H1 (cell line): Measurements from ENCODE around the gene KANSL1. TPM values are rescaled to one million over a fixed set of nuclear protein-coding genes. Genes with fewer than 3 reads are reported as not detected.
"Not testable (repeated sequence)": the region's sequence is repeated elsewhere in the genome, so short reads cannot be mapped to it uniquely, and the experiment has no call there.

Source experiments
- CTCF ChIA-PET: fragments of 300-600 bp; sonication (Branson Sonifier 250); formaldehyde crosslinking; loops from one replicate; lab custom pipeline; 2021; ENCODE audit not compliant: partially characterized antibody; lab: Charles Lee
- POLR2A ChIA-PET: fragments of 300-600 bp; sonication (Branson Sonifier 250); formaldehyde crosslinking; loops from one replicate; lab custom pipeline; 2021; ENCODE audit warnings: inconsistent platforms; ENCODE audit not compliant: partially characterized antibody; lab: Charles Lee
- DNase-seq, 2 experiments: peaks; one replicate each; pipeline versions ENCODE4 v3.0.0 to v3.0.0-alpha.2; 2010 to 2022; ENCODE audit warnings: low spot score in 2 of 2, low read depth in 1 of 2, mixed read lengths in 1 of 2
- FAIRE-seq: peaks from 2 replicates; lab custom pipeline; 2011; peaks lifted over from hg19 to GRCh38; lab: Jason Lieb, UNC
- H2AFZ ChIP-seq: 2 replicates; pipeline ENCODE4 v1.8.1; 2012; ENCODE audit warnings: low read length, inconsistent platforms
- H2AK5ac ChIP-seq: 2 replicates; pipeline ENCODE4 v1.6.1; 2013; ENCODE audit warnings: low read depth, low read length
- H2BK120ac ChIP-seq: replicated peaks from 2 replicates; pipeline ENCODE3; 2013; ENCODE audit warnings: low read depth, low read length, inconsistent platforms
- H2BK12ac ChIP-seq: 2 replicates; pipeline ENCODE4 v1.6.1; 2013; ENCODE audit warnings: low read depth, low read length
- H2BK15ac ChIP-seq: 2 replicates; pipeline ENCODE4 v1.6.1; 2013; ENCODE audit warnings: low read length
- H2BK20ac ChIP-seq: 2 replicates; pipeline ENCODE4 v1.6.1; 2013; ENCODE audit warnings: low read length
- H2BK5ac ChIP-seq: 2 replicates; pipeline ENCODE4 v1.6.1; 2013; ENCODE audit warnings: low read depth, low read length
- H3K14ac ChIP-seq: 2 replicates; pipeline ENCODE4 v1.6.1; 2013; ENCODE audit warnings: inconsistent platforms; ENCODE audit not compliant: insufficient read length
- H3K18ac ChIP-seq: 2 replicates; pipeline ENCODE4 v1.6.1; 2013; ENCODE audit warnings: low read length; ENCODE audit errors: extremely low read depth
- H3K23ac ChIP-seq: 2 replicates; pipeline ENCODE4 v1.6.1; 2013; ENCODE audit warnings: inconsistent platforms; ENCODE audit not compliant: insufficient read length
- H3K23me2 ChIP-seq: 2 replicates; pipeline ENCODE4 v1.6.1; 2013; ENCODE audit warnings: low read depth, low read length
- H3K27ac ChIP-seq: 2 replicates; pipeline ENCODE4 v1.6.1; 2011; ENCODE audit warnings: low read depth, low read length, inconsistent platforms
- H3K27me3 ChIP-seq, 4 experiments: replicated peaks in 1 of 4; 1 replicate in 1 of 4; 2 replicates in 3 of 4; pipeline versions ENCODE4 v1.6.1 to v1.8.1; 2011 to 2013; ENCODE audit warnings: low read length in 3 of 4, mild to moderate bottlenecking in 3 of 4, inconsistent platforms in 2 of 4, mixed read lengths in 2 of 4, moderate library complexity in 1 of 4; ENCODE audit not compliant: control insufficient read depth in 3 of 4, insufficient read depth in 3 of 4; ENCODE audit errors: extremely low read depth in 1 of 4
- H3K36me3 ChIP-seq, 4 experiments: 2 replicates each; pipeline versions ENCODE4 v1.6.1 to v1.8.1; 2011 to 2013; ENCODE audit warnings: mild to moderate bottlenecking in 4 of 4, low read length in 3 of 4, moderate library complexity in 2 of 4, control low read depth in 1 of 4, inconsistent platforms in 1 of 4; ENCODE audit not compliant: insufficient read depth in 4 of 4, control insufficient read depth in 2 of 4
- H3K4ac ChIP-seq: replicated peaks from 2 replicates; pipeline ENCODE3; 2013; ENCODE audit warnings: low read length, low read depth, mixed read lengths, inconsistent platforms; ENCODE audit not compliant: insufficient read length
- H3K4me1 ChIP-seq, 4 experiments: replicated peaks in 1 of 4; 1 replicate in 1 of 4; 2 replicates in 3 of 4; pipeline versions ENCODE4 v1.6.1 to v1.8.1; 2011 to 2013; ENCODE audit warnings: low read length in 3 of 4, inconsistent platforms in 2 of 4, mixed read lengths in 1 of 4; ENCODE audit not compliant: insufficient read depth in 4 of 4, control insufficient read depth in 3 of 4
- H3K4me2 ChIP-seq, 2 experiments: 2 replicates each; pipeline versions ENCODE4 v1.6.1 to v1.8.1; 2011 to 2013; ENCODE audit warnings: low read depth in 2 of 2, low read length in 2 of 2, control low read depth in 1 of 2, inconsistent platforms in 1 of 2, mild to moderate bottlenecking in 1 of 2; ENCODE audit not compliant: insufficient read depth in 1 of 2
- H3K4me3 ChIP-seq, 4 experiments: fragments of 200-600, 300-600 bp in 1 of 4; sonication (generic), shearing (Covaris generic), sonication (Bioruptor Twin) in 1 of 4; 2 replicates each; pipeline versions ENCODE4 v1.5.1 to v1.8.1; 2011 to 2016; ENCODE audit warnings: low read length in 4 of 4, low read depth in 3 of 4, control low read depth in 2 of 4, inconsistent platforms in 2 of 4, mild to moderate bottlenecking in 2 of 4, mixed read lengths in 1 of 4, moderate library complexity in 1 of 4; ENCODE audit not compliant: insufficient read depth in 2 of 4; ENCODE audit errors: extremely low read depth in 1 of 4
- H3K56ac ChIP-seq: replicated peaks from 2 replicates; pipeline ENCODE3; 2013; ENCODE audit warnings: low read depth, mild to moderate bottlenecking, mixed read lengths, low read length, inconsistent platforms; ENCODE audit not compliant: insufficient read length
- H3K79me1 ChIP-seq: 2 replicates; pipeline ENCODE4 v1.6.1; 2013; ENCODE audit warnings: low read depth, low read length, control low read depth
- H3K79me2 ChIP-seq, 2 experiments: 2 replicates each; pipeline versions ENCODE4 v1.6.1 to v1.8.1; 2012 to 2013; ENCODE audit warnings: low read length in 2 of 2, mild to moderate bottlenecking in 2 of 2, inconsistent platforms in 1 of 2; ENCODE audit not compliant: insufficient read depth in 2 of 2, control insufficient read depth in 1 of 2
- H3K9ac ChIP-seq, 4 experiments: replicated peaks in 1 of 4; 1 replicate in 1 of 4; 2 replicates in 3 of 4; pipeline versions ENCODE4 v1.6.1 to v1.8.1; 2011 to 2013; ENCODE audit warnings: low read depth in 3 of 4, low read length in 3 of 4, control low read depth in 2 of 4, mild to moderate bottlenecking in 2 of 4, moderate library complexity in 2 of 4, inconsistent platforms in 1 of 4; ENCODE audit errors: extremely low read depth in 1 of 4
- H3K9me3 ChIP-seq, 2 experiments: 2 replicates each; pipeline versions ENCODE4 v1.6.1 to v1.8.1; 2012 to 2013; ENCODE audit warnings: mild to moderate bottlenecking in 2 of 2, moderate library complexity in 2 of 2, control low read depth in 1 of 2, inconsistent platforms in 1 of 2, low read depth in 1 of 2, low read length in 1 of 2, mixed read lengths in 1 of 2; ENCODE audit not compliant: insufficient read depth in 2 of 2
- H4K20me1 ChIP-seq, 2 experiments: replicated peaks in 1 of 2; 2 replicates each; pipeline versions ENCODE3 to v1.8.1; 2011 to 2013; ENCODE audit warnings: inconsistent platforms in 2 of 2, low read length in 2 of 2, mild to moderate bottlenecking in 1 of 2; ENCODE audit not compliant: insufficient read depth in 2 of 2, control insufficient read depth in 1 of 2
- H4K5ac ChIP-seq: 2 replicates; pipeline ENCODE4 v1.6.1; 2013; ENCODE audit warnings: low read length, low read depth, mixed read lengths, inconsistent platforms; ENCODE audit not compliant: insufficient read length
- H4K8ac ChIP-seq: 2 replicates; pipeline ENCODE4 v1.8.0; 2013; ENCODE audit warnings: mild to moderate bottlenecking, moderate library complexity, low read length, inconsistent platforms; ENCODE audit not compliant: insufficient read depth; ENCODE audit errors: extremely low read depth
- H4K91ac ChIP-seq: replicated peaks from 2 replicates; pipeline ENCODE3; 2013; ENCODE audit warnings: low read length, mixed read lengths, inconsistent platforms; ENCODE audit not compliant: insufficient read length
- RAD21 ChIP-seq, 2 experiments: IDR thresholded peaks in 1 of 2; conservative IDR thresholded peaks in 1 of 2; 2 replicates each; pipeline ENCODE4 v1.6.1; 2011; ENCODE audit warnings: low read depth in 2 of 2, low read length in 2 of 2, improper control_type of control experiment in 1 of 2, inconsistent platforms in 1 of 2, mild to moderate bottlenecking in 1 of 2, moderate library complexity in 1 of 2
- WGBS, 2 experiments: shearing (Covaris generic) in 1 of 2; methylation state at CpG; one replicate each; pipeline versions ENCODE4 v1.1.6 to v1.1.7; 2013 to 2015; ENCODE audit warnings: low lambda C conversion rate in 2 of 2, mixed read lengths in 2 of 2, inconsistent platforms in 1 of 2, low coverage in 1 of 2, missing lambda C conversion rate in 1 of 2; ENCODE audit not compliant: insufficient replicate concordance in 2 of 2, insufficient coverage in 1 of 2, insufficient read length in 1 of 2; ENCODE audit errors: extremely low coverage in 1 of 2, missing lambda C conversion rate in 1 of 2; 5-methylcytosine and 5-hydroxymethylcytosine counted together
- polyA plus RNA-seq, 7 experiments: library from polyadenylated mRNA; depleted of rRNA in 3 of 7; stranded (reverse) in 5 of 7; unstranded in 2 of 7; fragments of >200 nt in 5 of 7; fragments of 200-250 nt in 2 of 7; gene quantifications; 1 replicate in 5 of 7; 2 replicates in 1 of 7; 4 replicates in 1 of 7; pipeline versions ENCODE4 v1.2.1 to v1.2.3, GENCODE V29; 2011 to 2013; ENCODE audit warnings: missing spikeins in 2 of 7, mixed read lengths in 2 of 7
- total RNA-seq: library from RNA; stranded (reverse); fragmentation: NEBNext Ultra II Directional; extraction: Animal tissue kit (Norgen Biotek cat#: 25700); gene quantifications from 2 replicates; pipeline ENCODE4 v1.2.1, GENCODE V29; 2021
- TF ChIP-seq, protein P1 (sequence below), 3 experiments: IDR thresholded peaks; 1 replicate in 2 of 3; 2 replicates in 1 of 3; pipeline versions ENCODE4 v1.5.1 to v1.6.1; 2011; ENCODE audit warnings: low read length in 3 of 3, mild to moderate bottlenecking in 3 of 3, inconsistent platforms in 2 of 3, low read depth in 1 of 3, moderate library complexity in 1 of 3; ENCODE audit not compliant: insufficient read depth in 1 of 3; ENCODE audit errors: control extremely low read depth in 1 of 3

The KANSL1 gene
- total and polyA plus RNA-seq, 2 of the 8 experiments (the other 6 are each of a cell fraction or from before 2014, with no cell fraction given), result 34.0 to 128 TPM

DNA sequence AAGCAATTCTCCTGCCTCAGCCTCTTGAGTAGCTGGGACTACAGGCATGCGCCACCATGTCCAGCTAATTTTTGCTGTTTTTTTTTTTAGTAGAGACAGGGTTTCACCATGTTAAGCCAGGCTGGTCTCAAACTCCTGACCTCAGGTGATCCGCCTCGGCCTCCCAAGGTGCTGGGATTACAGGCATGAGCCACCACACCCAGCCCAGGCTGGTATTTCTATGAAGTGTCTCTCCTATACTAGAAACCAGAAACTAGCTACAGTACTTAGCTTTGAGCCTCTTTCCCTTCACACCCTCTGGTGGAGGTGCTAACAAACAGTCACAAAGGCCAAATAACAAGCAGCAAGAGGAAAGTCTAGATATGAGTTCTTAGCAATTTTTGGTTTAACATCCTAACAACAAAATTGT, 6.4 kb downstream of the KANSL1 start:
- H3K4me3 ChIP-seq, H2BK120ac ChIP-seq, H4K8ac ChIP-seq, H4K5ac ChIP-seq, H2AFZ ChIP-seq, H2BK20ac ChIP-seq, H2BK15ac ChIP-seq, H3K9me3 ChIP-seq, H2BK5ac ChIP-seq, H3K18ac ChIP-seq, H3K4ac ChIP-seq, H3K9ac ChIP-seq, H3K23ac ChIP-seq, H3K27me3 ChIP-seq, H3K23me2 ChIP-seq, H3K36me3 ChIP-seq, H4K91ac ChIP-seq, H3K56ac ChIP-seq, DNase-seq, H2BK12ac ChIP-seq, H3K27ac ChIP-seq, H3K79me1 ChIP-seq, H3K14ac ChIP-seq: not testable (repeated sequence)
- peaks cover 52 to 78% of the 10 kb centered on the region in 2 experiments for H4K20me1 ChIP-seq
- 85% methylated on average over 3 of the region's 3 CpGs; no CpG with 5 or more reads in 1 of the 2 experiments for WGBS, 2 experiments
- ChIA-PET CTCF (interaction anchor here (0.5 to 6.6 kb wide), 31 partner anchors 9 to 185 kb away, joined by 3 to 80 read pairs (median 5); no protein-coding TSS in a partner anchor), POLR2A (interaction anchor here (0.6 to 13.6 kb wide), 7 partner anchors 12 to 80 kb away, joined by 3 to 208 read pairs (median 4); no protein-coding TSS in a partner anchor)
- FAIRE-seq, result peak; percentile 81
- peak; percentile 63 to 71 for TF ChIP-seq RAD21 (IDR thresholded peaks at IDR 0.05 in 1 of 2, conservative IDR thresholded peaks at IDR 0.05 in 1 of 2; ENCODE audit: low read depth in 2 of 2, low read length in 2 of 2)
- TF ChIP-seq, protein P1, sequence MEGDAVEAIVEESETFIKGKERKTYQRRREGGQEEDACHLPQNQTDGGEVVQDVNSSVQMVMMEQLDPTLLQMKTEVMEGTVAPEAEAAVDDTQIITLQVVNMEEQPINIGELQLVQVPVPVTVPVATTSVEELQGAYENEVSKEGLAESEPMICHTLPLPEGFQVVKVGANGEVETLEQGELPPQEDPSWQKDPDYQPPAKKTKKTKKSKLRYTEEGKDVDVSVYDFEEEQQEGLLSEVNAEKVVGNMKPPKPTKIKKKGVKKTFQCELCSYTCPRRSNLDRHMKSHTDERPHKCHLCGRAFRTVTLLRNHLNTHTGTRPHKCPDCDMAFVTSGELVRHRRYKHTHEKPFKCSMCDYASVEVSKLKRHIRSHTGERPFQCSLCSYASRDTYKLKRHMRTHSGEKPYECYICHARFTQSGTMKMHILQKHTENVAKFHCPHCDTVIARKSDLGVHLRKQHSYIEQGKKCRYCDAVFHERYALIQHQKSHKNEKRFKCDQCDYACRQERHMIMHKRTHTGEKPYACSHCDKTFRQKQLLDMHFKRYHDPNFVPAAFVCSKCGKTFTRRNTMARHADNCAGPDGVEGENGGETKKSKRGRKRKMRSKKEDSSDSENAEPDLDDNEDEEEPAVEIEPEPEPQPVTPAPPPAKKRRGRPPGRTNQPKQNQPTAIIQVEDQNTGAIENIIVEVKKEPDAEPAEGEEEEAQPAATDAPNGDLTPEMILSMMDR (IDR thresholded peaks at IDR 0.05; ENCODE audit: control extremely low read depth in 1 of 3, insufficient read depth in 1 of 3, low read depth in 1 of 3, low read length in 3 of 3), result peak in 2 of 3 experiments; percentile 58 to 65; a peak in 3 of 4 replicates
- TF ChIP-seq, all 59 proteins: peak for 2; not testable (repeated sequence) for 57
- H3K79me2 ChIP-seq, result peaks cover 95 to 100% of the 10 kb centered on the region in 2 experiments
- not testable (repeated sequence) for H3K4me2 ChIP-seq, H2AK5ac ChIP-seq
- H3K4me1 ChIP-seq, result peaks cover 9 to 42% (median 24%) of the 10 kb centered on the region in 4 experiments
